ENCODE measurements around the gene SLC16A11.

DNA sequence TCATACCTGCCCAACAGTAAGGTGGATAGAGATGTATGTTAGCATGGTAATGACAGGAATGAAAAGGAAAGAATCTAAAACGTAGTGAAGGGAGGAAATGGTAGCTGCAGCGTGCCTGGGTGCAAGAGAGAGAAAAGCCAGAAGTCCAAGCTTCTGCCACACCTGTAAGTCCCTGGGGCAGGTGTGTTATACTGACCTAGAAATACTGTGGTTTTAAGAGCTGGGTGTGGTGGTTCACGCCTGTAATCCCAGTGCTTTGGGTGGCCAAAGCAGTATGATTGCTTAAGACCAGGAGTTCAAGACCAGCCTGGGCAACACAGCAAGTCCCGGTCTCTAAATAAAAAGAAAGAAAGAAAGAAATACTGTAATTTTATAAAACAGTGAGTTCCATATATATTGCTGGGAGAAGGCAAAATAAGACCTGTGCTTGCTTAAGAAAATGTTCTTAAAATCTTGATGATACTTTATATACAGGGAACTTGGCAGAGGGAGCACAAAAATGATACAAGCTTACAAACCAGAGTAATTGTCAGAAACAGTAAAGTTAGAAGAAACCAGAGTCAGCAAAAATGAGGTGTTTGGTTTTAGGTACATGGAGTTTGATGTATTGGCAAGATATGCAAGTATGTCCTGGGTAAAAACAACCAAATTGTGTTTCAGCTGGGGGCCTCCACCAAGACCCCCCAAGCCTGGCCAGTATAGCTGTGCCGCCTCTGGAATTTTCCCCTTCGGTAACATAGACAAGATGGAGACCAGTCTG is 41.4 kb downstream of the SLC16A11 start:
- TF ChIP-seq POLR2A (IDR thresholded peaks at IDR 0.05) = no peak
- TF ChIP-seq, protein P1, sequence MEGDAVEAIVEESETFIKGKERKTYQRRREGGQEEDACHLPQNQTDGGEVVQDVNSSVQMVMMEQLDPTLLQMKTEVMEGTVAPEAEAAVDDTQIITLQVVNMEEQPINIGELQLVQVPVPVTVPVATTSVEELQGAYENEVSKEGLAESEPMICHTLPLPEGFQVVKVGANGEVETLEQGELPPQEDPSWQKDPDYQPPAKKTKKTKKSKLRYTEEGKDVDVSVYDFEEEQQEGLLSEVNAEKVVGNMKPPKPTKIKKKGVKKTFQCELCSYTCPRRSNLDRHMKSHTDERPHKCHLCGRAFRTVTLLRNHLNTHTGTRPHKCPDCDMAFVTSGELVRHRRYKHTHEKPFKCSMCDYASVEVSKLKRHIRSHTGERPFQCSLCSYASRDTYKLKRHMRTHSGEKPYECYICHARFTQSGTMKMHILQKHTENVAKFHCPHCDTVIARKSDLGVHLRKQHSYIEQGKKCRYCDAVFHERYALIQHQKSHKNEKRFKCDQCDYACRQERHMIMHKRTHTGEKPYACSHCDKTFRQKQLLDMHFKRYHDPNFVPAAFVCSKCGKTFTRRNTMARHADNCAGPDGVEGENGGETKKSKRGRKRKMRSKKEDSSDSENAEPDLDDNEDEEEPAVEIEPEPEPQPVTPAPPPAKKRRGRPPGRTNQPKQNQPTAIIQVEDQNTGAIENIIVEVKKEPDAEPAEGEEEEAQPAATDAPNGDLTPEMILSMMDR (IDR thresholded peaks at IDR 0.05) = no peak
